GM18517 (cell line): ENCODE results near the gene ADGRL3.
"Not testable (repeated sequence)": the region's sequence is repeated elsewhere in the genome, so short reads cannot be mapped to it uniquely, and the experiment has no call there.

ENCODE experiments used
- ATAC-seq: cut with Tn5 transposase; IDR thresholded peaks from one replicate; pipeline ENCODE4 v1.9.1; 2021; ENCODE audit warnings: mild to moderate bottlenecking, moderate library complexity; ENCODE audit not compliant: unreplicated experiment

ADGRL3 gene

GRCh38 chr4:61336488-61336887 lies 136.4 kb downstream of the ADGRL3 start:
- no peak for ATAC-seq

GRCh38 chr4:61336916-61337315 lies 136.8 kb downstream of the ADGRL3 start:
- ATAC-seq = no peak

- ATAC-seq = no peak
Measured at GRCh38 chr4:61342061-61342460, 141.9 kb downstream of the ADGRL3 start.

DNA sequence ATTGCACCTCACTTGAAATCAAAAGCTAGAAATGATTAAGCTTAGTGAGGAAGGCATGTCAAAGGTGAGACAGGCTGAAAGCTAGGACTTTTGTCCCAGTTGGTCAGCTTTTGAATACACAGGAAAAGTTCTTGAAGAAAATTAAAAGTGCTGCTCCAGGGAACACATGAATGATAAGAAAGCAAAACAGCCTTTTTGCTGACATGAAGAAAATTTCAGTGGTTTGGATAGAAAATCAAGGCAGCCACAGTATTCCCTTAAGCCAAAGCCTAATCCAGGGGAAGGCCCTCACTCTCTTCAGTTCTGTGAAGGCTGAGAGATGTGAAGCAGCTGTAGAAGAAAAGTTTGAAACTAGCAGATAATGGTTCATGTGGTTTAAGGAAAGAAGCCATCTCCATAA lies 150.8 kb downstream of the ADGRL3 start:
- ATAC-seq = no peak

GRCh38 chr4:61356696-61357095 lies 156.6 kb downstream of the ADGRL3 start:
- no peak for ATAC-seq

GRCh38 chr4:61359301-61359700 lies 159.2 kb downstream of the ADGRL3 start:
- no peak for ATAC-seq

- ATAC-seq = not testable (repeated sequence)
Measured at GRCh38 chr4:61372817-61373216, 172.7 kb downstream of the ADGRL3 start.

DNA sequence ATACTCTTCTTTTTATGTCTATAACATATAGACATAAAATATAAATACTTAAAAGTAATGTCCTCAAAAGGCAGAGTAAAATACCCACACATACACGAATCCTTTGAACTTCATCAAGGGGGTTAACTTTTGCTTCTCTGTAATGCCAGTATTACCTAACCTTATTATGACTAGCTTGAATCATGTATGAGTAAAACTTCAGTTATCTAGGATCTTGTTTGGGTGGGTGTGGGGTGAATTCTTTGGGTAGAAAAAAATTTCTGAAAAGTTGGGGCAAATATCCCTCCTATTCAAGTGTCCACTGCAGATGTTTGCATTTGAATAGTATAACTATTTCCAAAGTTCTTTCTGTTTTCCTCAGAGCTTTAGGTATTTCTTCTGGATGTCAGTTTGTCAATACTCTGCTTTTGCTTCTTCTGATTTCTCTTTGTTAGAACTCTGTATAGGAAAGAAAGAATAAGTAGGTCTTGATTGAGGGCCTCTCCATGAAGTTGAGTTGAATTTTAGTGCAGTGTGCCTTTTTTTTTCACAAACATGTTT lies 173.8 kb downstream of the ADGRL3 start:
- no peak for ATAC-seq

DNA sequence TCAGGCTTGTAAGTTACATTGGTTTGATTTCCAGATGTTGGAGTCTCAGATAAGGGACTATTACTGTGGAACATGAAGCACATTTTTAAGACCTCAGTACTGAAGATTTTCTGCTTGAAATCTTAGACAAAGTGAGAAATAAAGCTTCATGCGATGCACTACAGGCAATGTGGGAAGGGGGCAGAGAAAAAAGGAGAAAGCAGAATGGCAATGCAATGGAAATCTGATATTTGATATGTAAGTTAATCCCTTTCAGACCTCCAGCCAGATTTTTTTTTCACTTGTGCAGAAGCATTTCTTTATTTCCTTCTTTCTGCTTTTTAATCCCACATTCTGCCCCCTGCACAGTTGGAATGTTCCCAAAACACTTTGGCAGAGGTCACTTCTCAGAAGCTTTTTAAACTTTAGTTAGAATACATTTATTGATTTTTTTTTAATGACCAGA lies 174.3 kb downstream of the ADGRL3 start:
- ATAC-seq = no peak

DNA sequence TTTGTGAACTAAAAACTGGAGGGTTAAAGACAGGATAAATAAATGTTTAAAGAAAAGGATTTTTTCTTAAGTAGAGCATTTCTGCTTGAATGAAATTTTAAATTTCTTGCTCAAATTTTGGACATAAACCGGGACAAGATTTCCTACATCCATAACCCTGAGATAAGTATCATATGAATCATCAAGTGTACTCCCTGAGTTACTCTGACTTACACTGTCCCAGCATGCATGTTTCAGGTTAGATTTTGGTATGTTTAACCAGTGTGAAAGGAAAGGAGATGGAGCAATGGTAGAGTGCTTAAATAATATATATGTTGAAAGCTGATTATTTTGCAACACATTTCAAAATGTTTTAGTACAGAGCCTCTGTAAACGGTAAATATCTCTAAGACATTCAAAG lies 175.2 kb downstream of the ADGRL3 start:
- no peak for ATAC-seq

- ATAC-seq = no peak
Measured at GRCh38 chr4:61376301-61376700, 176.2 kb downstream of the ADGRL3 start.

- no peak for ATAC-seq
Measured at GRCh38 chr4:61379406-61379805, 179.3 kb downstream of the ADGRL3 start.

DNA sequence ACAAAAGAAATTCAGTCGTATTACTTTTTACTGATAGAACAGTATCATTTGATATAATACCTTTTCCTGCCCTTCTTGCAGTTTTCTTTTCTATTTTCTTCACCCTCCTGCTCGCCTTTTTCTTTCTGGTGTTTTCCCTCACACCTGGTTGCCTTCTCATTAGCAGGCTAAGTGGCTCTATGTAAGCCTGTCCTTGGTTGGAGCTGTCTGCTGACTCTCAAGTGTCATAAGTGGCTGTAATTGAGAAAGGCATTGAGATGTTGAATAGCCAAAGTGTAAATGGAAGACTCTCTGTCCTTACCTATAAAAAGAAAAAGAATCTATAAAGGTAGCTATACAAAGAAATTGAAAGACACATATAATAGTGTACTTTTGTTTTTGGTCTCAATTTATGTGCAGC lies 180.7 kb downstream of the ADGRL3 start:
- ATAC-seq = no peak

DNA sequence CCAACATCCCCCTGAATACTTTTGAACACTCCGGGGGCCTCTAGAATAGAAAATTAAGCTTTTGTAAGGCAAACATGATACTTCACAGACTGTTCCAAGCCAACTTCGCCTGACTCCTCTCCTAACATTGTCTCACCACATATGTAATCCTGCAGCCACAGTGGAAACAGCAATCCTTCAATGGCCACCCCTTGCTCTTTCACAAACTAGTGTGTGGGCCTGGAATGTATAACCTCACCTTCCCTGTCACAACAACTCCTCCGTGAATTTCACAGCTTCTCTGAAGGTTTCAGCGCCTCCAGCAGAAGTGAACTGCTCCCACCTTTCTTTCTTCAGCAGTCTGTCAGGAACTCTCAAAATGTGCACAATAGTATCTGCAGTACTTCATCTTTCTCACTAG lies 185.1 kb downstream of the ADGRL3 start:
- ATAC-seq = no peak

DNA sequence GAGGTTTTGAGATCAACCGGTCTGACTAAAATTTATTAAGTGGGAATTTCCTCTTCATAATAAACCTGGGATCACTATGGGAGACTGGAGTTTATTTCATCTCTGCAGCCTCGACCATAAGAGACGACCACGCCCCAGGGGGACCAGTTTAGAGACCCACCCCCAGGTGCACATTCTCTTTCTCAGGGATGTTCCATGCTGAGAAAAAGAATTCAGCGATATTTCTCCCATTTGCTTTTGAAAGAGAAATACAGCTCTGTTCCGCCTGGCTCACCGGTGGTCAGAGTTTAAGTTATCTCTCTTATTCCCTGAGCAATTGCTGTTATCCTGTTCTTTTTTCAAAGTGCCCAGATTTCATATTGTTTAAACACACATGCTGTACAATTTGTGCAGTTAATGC lies 187.2 kb downstream of the ADGRL3 start:
- ATAC-seq = not testable (repeated sequence)

DNA sequence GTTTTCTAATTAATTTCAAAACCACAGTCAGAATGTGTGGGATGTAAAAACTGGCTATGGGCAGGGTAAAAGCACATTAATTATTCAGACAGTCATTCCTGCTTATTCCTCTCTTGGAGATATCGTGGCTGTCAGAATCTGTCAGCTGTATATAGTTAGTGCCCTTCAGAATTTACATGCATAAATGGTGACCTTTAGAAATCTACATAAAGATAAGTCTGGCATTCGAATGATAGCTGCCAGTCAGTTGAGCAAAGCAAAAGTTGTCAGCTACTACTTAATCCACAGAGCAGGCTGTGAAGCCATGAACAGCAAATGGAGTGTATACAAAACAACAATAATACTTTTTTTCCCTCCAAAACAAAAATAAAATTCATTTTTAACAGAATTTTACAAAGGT lies 189.5 kb downstream of the ADGRL3 start:
- ATAC-seq = no peak

DNA sequence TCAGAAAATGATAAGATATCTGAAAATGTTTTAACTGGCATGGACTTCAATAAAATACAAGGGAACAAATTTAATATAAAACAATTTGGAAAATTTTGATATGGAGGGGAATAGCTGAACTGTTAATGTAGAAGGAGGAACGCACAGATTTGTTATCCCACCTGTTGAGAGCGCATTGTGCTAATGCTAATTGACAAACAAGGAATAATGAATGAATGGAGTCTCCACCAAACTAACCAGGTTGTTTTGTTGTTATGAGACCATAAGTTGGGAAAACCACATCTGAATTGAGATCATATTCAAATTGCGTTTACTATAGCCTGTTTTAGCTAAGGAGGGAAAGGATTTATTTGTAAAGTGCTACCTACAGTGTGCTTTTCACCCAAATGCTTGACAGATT lies 195.6 kb downstream of the ADGRL3 start:
- no peak for ATAC-seq

GRCh38 chr4:61397174-61397573 lies 197.0 kb downstream of the ADGRL3 start:
- no peak for ATAC-seq

- ATAC-seq = no peak
Measured at GRCh38 chr4:61400439-61401038, 200.4 kb downstream of the ADGRL3 start.

DNA sequence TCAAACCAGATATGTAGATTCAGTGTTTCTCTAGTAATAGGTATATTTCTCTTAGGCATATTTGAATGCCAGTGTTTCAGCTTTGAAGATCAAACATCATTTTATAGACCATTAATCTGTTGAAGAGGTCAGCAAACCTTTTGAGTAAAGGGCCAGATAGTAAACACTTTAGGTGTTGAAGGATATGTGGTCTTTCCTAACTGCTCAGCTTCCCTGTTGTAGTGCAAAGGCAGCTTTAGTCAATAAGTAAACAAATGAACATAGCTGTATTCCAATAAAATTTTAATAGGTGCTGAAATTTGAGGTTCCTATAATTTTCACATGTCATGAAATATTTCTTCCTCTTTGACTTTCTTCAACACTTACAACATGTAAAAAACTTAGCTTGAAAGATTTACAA lies 201.6 kb downstream of the ADGRL3 start:
- no peak for ATAC-seq

DNA sequence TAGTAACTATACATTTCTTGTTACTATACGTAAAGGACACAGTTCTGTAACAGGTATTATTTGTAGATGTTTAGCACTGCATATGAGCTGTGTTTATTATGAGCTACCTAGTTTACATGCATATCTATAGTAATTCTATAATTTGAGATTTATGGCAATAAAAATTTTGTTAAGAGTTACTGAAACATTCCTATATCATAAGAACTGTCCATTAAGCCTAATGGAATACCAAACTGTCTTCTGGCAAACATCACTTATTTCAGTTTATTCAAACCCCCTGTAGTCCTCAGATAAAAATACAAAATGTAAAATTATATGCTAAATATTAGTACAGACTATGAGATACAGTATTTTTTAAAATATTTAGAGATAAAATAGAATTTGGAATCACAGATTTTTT lies 205.2 kb downstream of the ADGRL3 start:
- no peak for ATAC-seq

DNA sequence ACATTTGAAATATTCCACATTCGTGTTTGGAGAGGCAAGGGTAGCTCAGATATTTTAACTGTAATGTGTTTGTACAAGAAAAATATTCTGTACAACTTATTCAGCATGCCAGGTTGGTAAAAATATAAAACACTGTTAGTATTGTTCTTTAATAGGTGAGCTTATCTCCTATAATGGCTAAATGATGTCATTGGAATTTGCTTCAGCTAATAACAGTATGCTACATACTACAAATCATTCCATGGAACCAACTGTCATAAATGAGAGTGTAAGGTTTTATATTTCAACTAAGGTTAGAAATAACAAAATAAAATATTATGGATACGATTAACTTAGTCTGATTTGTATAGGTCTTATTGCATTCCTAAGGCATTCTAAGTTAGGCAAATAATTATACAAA lies 206.6 kb downstream of the ADGRL3 start:
- ATAC-seq = no peak
